K562 (cell line): ENCODE results near the gene CLDN11.

Experiments used
- CAMTA2 ChIP-seq: fragments of 250-450 bp; sonication (Bioruptor Pico); conservative IDR thresholded peaks from 2 replicates; pipeline ENCODE4 v1.5.1; 2022
- CBFA2T3 ChIP-seq: fragments of 450-650 bp; IDR thresholded peaks from 2 replicates; pipeline ENCODE4 v1.6.1; 2017
- CBX5 ChIP-seq: IDR thresholded peaks from 2 replicates; pipeline ENCODE4 v1.6.1; 2014; ENCODE audit warnings: low read depth, borderline replicate concordance
- EZH2 ChIP-seq: IDR thresholded peaks from 2 replicates; pipeline ENCODE4 v1.6.1; 2012; ENCODE audit warnings: low read depth, mild to moderate bottlenecking, inconsistent platforms, low read length, borderline replicate concordance
- PHF21A ChIP-seq: fragments of 450-650 bp; IDR thresholded peaks from 2 replicates; pipeline ENCODE4 v1.6.1; 2017; ENCODE audit warnings: low read depth, borderline replicate concordance
- RB1 ChIP-seq: fragments of 450-650 bp; IDR thresholded peaks from 2 replicates; pipeline ENCODE4 v1.6.1; 2017; ENCODE audit warnings: low read depth, mild to moderate bottlenecking
- SRSF3 ChIP-seq: fragments of 200-400 bp; formaldehyde crosslinking; IDR thresholded peaks from 2 replicates; pipeline ENCODE4 v1.6.1; 2016; ENCODE audit warnings: mild to moderate bottlenecking, low read length, moderate library complexity; ENCODE audit not compliant: insufficient read depth
- ZNF197 ChIP-seq: fragments of 200-800 bp; sonication (Bioruptor generic); IDR thresholded peaks from 2 replicates; pipeline ENCODE4 v1.6.1; 2016; ENCODE audit warnings: low read depth, missing genetic modification characterization, missing compliant biosample characterization
- ZNF324 ChIP-seq: fragments of 250-450 bp; sonication (Bioruptor Pico); IDR thresholded peaks from 2 replicates; pipeline ENCODE4 v1.4.0; 2020; ENCODE audit warnings: mild to moderate bottlenecking
- TF ChIP-seq, protein P1 (sequence below), 3 experiments: IDR thresholded peaks in 2 of 3; conservative IDR thresholded peaks in 1 of 3; 2 replicates each; pipeline ENCODE4 v1.5.1; 2011 to 2012; ENCODE audit warnings: low read length in 3 of 3, mild to moderate bottlenecking in 3 of 3, control low read depth in 2 of 3, improper control_type of control experiment in 1 of 3, inconsistent platforms in 1 of 3, low read depth in 1 of 3, mixed read lengths in 1 of 3, moderate library complexity in 1 of 3; ENCODE audit not compliant: insufficient read depth in 2 of 3
- TF ChIP-seq, protein P2 (sequence below): sonication (generic); formaldehyde crosslinking; IDR thresholded peaks from 2 replicates; pipeline ENCODE4 v1.9.0; 2022; ENCODE audit warnings: mild to moderate bottlenecking, missing genetic modification reagents
- TF ChIP-seq, protein P3 (sequence below): conservative IDR thresholded peaks from 2 replicates; pipeline ENCODE4 v1.6.1; 2011; ENCODE audit warnings: low read depth, mild to moderate bottlenecking, low read length; ENCODE audit not compliant: control insufficient read depth
- TF ChIP-seq, protein P4 (sequence below), 2 experiments: fragments of 250-450 bp in 1 of 2; fragments of 450-650 bp in 1 of 2; sonication (Bioruptor Pico) in 1 of 2; IDR thresholded peaks; 2 replicates each; pipeline versions ENCODE4 v1.6.1 to v1.8.0; 2016 to 2021; ENCODE audit warnings: mild to moderate bottlenecking in 2 of 2, moderate library complexity in 2 of 2, missing compliant biosample characterization in 1 of 2, missing genetic modification characterization in 1 of 2

DNA sequence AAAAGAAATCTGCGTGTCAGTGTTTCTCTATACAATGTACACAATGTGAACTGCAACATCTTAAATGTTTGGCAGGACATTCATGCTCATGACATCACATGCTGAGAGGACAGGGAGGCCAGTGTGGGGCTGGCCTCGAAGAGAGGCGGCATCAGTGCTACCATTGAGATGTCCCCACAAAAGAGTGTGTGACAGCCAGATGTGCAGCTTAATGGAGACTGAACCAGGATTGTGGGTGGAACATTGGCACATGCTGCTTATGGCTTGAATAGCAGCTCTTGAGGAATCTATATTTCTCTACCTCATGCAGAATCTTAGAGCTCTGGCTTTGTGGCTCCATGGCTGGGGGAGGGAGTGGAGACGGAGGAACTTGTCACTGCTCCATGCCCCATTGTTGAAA lies 18.5 kb downstream of the CLDN11 start:
- TF ChIP-seq EZH2 (no peak), RB1 (no peak), ZNF324 (CRISPR knock-in tag) (no peak), CBX5 (no peak), ZNF197 (CRISPR knock-in tag) (no peak), CBFA2T3 (no peak), CAMTA2 (no peak), SRSF3 (no peak), PHF21A (no peak)
- TF ChIP-seq, protein P1, sequence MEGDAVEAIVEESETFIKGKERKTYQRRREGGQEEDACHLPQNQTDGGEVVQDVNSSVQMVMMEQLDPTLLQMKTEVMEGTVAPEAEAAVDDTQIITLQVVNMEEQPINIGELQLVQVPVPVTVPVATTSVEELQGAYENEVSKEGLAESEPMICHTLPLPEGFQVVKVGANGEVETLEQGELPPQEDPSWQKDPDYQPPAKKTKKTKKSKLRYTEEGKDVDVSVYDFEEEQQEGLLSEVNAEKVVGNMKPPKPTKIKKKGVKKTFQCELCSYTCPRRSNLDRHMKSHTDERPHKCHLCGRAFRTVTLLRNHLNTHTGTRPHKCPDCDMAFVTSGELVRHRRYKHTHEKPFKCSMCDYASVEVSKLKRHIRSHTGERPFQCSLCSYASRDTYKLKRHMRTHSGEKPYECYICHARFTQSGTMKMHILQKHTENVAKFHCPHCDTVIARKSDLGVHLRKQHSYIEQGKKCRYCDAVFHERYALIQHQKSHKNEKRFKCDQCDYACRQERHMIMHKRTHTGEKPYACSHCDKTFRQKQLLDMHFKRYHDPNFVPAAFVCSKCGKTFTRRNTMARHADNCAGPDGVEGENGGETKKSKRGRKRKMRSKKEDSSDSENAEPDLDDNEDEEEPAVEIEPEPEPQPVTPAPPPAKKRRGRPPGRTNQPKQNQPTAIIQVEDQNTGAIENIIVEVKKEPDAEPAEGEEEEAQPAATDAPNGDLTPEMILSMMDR (IDR thresholded peaks at IDR 0.05 in 2 of 3, conservative IDR thresholded peaks at IDR 0.05 in 1 of 3; ENCODE audit: insufficient read depth in 2 of 3, low read depth in 1 of 3, low read length in 3 of 3), result no peak
- TF ChIP-seq, protein P2, sequence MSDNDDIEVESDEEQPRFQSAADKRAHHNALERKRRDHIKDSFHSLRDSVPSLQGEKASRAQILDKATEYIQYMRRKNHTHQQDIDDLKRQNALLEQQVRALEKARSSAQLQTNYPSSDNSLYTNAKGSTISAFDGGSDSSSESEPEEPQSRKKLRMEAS (CRISPR knock-in tag), result no peak
- TF ChIP-seq, protein P3, sequence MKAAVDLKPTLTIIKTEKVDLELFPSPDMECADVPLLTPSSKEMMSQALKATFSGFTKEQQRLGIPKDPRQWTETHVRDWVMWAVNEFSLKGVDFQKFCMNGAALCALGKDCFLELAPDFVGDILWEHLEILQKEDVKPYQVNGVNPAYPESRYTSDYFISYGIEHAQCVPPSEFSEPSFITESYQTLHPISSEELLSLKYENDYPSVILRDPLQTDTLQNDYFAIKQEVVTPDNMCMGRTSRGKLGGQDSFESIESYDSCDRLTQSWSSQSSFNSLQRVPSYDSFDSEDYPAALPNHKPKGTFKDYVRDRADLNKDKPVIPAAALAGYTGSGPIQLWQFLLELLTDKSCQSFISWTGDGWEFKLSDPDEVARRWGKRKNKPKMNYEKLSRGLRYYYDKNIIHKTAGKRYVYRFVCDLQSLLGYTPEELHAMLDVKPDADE, result no peak
- TF ChIP-seq, protein P4, sequence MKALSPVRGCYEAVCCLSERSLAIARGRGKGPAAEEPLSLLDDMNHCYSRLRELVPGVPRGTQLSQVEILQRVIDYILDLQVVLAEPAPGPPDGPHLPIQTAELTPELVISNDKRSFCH (CRISPR knock-in tag; IDR thresholded peaks at IDR 0.05), result no peak
- TF ChIP-seq, protein P4 (tag; IDR thresholded peaks at IDR 0.05), result no peak
